ENCODE measurements around the gene ADAM10.

DNA sequence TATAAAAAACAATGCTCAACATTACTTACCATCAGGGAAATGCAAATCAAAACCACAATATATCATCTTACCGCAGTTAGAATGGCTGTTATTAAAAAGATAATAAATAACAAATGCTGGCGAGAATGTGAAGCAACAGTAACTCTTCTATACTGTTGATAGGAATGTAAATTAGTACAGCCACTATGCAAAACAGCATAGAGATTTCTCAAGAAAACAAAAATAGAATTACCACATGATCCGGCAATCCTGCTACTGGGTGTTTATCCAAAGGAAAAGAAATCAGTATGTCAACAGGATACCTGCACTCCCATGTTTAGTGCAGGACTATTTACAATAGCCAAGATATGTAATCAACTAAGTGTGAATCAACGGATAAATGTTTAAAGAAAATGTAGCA, 48.1 kb downstream of the ADAM10 start:
- TF ChIP-seq, protein P1, sequence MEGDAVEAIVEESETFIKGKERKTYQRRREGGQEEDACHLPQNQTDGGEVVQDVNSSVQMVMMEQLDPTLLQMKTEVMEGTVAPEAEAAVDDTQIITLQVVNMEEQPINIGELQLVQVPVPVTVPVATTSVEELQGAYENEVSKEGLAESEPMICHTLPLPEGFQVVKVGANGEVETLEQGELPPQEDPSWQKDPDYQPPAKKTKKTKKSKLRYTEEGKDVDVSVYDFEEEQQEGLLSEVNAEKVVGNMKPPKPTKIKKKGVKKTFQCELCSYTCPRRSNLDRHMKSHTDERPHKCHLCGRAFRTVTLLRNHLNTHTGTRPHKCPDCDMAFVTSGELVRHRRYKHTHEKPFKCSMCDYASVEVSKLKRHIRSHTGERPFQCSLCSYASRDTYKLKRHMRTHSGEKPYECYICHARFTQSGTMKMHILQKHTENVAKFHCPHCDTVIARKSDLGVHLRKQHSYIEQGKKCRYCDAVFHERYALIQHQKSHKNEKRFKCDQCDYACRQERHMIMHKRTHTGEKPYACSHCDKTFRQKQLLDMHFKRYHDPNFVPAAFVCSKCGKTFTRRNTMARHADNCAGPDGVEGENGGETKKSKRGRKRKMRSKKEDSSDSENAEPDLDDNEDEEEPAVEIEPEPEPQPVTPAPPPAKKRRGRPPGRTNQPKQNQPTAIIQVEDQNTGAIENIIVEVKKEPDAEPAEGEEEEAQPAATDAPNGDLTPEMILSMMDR (conservative IDR thresholded peaks at IDR 0.05; ENCODE audit: low read length), result no peak
- no peak for TF ChIP-seq EZH2phosphoT487 (IDR thresholded peaks at IDR 0.05; ENCODE audit: borderline replicate concordance, low read depth, low read length)
